Tibial nerve (tissue), 3 donors: ENCODE measurements around the gene COL25A1.
"Not testable (repeated sequence)": the region's sequence is repeated elsewhere in the genome, so short reads cannot be mapped to it uniquely, and the experiment has no call there.

Source experiments
- POLR2A ChIP-seq, 2 donors: fragments of 450-650 bp; IDR thresholded peaks; one replicate each; pipeline ENCODE4 v1.6.1; 2017; ENCODE audit warnings: antibody characterized with exemption in 2 of 2, mild to moderate bottlenecking in 2 of 2, moderate library complexity in 2 of 2
- TF ChIP-seq, protein P1 (sequence below), 5 experiments: fragments of 200-600 bp in 3 of 5; fragments of 450-650 bp in 2 of 5; sonication (generic) in 3 of 5; IDR thresholded peaks; one replicate each; pipeline ENCODE4 v1.5.1; 2016 to 2019; ENCODE audit warnings: antibody characterized with exemption in 5 of 5, mild to moderate bottlenecking in 3 of 5, moderate library complexity in 2 of 5

- not testable (repeated sequence) for TF ChIP-seq POLR2A (IDR thresholded peaks at IDR 0.05)
- TF ChIP-seq, protein P1, sequence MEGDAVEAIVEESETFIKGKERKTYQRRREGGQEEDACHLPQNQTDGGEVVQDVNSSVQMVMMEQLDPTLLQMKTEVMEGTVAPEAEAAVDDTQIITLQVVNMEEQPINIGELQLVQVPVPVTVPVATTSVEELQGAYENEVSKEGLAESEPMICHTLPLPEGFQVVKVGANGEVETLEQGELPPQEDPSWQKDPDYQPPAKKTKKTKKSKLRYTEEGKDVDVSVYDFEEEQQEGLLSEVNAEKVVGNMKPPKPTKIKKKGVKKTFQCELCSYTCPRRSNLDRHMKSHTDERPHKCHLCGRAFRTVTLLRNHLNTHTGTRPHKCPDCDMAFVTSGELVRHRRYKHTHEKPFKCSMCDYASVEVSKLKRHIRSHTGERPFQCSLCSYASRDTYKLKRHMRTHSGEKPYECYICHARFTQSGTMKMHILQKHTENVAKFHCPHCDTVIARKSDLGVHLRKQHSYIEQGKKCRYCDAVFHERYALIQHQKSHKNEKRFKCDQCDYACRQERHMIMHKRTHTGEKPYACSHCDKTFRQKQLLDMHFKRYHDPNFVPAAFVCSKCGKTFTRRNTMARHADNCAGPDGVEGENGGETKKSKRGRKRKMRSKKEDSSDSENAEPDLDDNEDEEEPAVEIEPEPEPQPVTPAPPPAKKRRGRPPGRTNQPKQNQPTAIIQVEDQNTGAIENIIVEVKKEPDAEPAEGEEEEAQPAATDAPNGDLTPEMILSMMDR (IDR thresholded peaks at IDR 0.05), result not testable (repeated sequence)
Observed at GRCh38 chr4:108984495-108984894, 318.0 kb downstream of the COL25A1 start.
